GM12801 (cell line): ENCODE results near the gene TGM3.

Source experiments
- TF ChIP-seq, protein P1 (sequence below): IDR thresholded peaks from one replicate; pipeline ENCODE4 v1.5.1; 2011; ENCODE audit warnings: control low read depth; ENCODE audit not compliant: insufficient read length; ENCODE audit errors: extremely low read depth

The TGM3 gene

DNA sequence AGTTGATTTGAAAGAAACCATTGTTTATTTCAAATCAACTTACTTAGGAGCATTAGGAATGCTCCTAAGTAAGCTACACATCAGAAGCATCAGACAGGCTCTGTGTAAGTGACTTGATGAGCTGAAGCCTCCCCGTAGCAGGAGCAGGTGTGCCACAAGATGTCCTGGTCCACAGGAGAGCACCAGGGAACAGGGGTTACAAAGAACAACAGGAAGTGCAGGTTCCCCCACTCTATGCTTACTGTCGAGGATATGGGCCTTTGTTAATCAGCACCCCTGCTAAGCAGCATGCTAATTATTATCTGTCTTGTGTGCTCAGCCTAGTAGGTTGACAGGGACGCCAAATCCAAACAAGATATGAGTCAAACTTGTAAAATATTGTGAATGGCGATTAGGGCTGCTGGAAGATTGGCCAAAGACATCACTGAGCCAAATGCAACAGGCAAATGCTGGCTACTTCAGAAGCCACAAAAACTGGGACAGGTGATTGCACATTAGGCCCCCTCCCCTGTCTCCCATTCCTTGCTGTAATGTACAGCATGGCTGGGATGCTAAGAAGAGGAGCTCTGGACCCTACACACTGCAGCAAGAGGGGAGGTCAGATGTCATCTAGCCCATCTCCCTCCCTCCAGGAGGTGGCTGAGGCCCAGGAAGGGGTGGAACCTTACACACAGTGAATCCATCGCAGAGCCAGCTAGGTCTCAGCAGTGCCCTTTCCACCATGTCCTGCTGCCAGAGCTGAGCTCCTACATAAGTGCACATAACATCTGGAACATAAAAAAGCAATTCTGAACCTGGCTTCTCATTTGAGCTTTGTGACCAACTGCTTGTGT is 939 bp downstream of the TGM3 start:
- TF ChIP-seq, protein P1, sequence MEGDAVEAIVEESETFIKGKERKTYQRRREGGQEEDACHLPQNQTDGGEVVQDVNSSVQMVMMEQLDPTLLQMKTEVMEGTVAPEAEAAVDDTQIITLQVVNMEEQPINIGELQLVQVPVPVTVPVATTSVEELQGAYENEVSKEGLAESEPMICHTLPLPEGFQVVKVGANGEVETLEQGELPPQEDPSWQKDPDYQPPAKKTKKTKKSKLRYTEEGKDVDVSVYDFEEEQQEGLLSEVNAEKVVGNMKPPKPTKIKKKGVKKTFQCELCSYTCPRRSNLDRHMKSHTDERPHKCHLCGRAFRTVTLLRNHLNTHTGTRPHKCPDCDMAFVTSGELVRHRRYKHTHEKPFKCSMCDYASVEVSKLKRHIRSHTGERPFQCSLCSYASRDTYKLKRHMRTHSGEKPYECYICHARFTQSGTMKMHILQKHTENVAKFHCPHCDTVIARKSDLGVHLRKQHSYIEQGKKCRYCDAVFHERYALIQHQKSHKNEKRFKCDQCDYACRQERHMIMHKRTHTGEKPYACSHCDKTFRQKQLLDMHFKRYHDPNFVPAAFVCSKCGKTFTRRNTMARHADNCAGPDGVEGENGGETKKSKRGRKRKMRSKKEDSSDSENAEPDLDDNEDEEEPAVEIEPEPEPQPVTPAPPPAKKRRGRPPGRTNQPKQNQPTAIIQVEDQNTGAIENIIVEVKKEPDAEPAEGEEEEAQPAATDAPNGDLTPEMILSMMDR = no peak

DNA sequence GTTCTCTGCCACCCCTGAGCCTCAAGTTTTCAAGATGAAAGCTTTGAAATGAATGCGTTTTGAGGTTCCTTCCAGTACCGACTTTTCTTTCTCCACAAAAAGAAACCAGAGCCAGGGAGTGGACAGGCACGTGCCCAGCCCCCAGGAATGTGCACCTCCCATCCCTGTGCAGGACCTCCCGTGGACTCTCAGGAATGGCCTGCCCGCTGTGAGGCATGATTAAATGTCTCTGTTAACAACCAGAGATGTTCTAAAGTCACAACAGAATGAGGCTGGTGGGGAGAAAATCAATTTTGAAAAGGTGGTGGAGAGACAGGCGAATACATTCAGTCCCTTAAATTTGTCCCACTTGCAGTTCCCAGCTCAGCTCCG is 1.5 kb downstream of the TGM3 start:
- TF ChIP-seq, protein P1 = no peak

DNA sequence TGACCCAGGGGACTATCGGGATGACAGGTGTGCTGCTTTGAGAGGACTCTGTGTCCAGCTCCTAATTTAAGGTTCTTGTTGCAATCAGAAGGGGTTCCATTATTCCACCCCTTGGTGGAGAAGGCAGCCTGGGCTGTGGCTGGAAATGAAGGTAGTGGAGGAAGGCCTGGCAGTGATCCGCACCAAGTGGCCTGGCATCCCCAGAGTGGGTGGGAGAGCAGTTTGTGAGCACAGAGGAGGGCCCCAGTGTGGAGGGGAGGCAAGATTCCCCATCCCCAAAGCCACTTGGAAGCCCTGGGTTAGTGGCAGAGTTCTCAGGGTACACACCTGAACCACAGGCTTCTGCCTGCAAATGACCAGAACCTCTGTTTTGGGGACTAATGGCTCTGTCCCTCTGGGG is 2.3 kb downstream of the TGM3 start:
- TF ChIP-seq, protein P1 = no peak

DNA sequence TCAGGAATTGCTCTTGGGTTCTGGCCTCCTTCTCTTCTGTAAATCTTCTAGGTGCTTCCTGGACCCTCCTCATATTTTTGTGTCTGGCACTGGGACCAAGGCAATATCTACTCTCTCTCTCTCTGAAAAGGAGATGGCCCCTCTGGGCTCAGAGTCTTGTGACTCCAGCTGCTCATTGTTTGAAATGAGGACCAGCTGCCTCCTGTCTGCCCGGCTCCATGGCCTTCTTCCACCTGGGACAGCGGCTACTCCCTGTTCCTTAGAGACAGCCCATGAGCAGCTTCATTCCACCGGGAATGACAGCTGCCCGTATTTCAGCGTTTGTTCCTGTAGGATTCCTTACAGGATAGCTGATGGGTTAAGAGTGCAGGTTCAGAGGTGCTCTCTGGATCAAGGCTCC is 2.9 kb downstream of the TGM3 start:
- TF ChIP-seq, protein P1 = no peak

DNA sequence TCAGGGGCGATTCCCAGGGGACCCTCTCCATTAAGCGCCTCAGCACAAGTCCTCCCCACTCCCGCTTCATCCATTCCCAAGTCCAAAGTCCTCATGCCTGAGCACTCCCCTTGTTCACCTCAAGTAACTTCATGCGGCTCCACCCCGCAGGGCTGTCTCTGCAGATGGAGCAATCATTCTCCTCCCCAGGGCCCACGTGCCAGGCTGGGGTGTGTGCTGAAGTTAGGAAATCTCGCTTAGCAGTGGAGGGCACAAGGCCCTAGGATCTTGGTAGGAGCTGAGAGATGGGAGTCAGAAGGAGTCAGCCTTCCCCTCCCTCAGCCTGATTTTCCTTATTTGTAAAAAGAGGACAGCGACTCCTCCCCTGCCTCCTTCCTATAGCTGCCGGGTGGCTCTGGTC is 3.5 kb downstream of the TGM3 start:
- TF ChIP-seq, protein P1 = no peak

DNA sequence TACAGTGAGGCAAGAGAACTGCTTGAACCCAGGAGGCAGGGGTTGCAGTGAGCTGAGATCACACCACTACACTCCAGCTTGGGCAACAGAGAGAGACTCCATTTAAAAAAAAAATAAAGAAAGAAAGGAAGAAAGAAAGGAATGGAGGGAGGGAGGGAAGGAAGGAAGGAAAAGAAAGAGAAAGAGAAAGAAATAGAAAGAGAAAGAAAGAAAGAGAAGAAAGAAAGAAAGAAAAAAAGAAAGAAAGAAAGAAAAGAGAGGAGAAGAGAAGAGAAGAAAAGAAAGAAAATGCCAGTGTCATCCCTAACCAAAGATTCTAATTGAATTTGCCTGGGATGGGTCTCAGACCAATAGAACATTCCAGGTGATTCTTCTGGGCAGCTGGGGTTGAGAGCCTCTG is 4.2 kb downstream of the TGM3 start:
- TF ChIP-seq, protein P1 = no peak

DNA sequence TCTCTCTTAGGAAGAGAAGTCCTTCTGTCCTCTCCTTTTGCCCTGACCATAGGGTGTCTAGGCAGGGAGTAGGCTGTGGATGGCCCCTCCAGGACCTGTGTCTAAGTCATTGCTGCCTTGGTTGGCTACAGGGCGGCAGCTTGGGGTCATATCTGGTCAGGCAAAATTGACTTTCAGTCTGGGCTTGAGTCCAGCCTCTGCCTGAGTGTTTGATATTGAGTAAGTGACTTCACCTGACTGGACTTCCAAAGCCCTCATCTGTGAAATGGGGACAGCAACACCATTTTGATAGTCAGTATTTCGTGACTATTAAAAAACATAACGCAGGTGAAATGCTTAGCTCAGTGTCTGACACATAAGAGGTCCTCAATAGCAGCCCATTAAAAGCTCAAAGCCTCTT is 4.6 kb downstream of the TGM3 start:
- TF ChIP-seq, protein P1 = no peak

DNA sequence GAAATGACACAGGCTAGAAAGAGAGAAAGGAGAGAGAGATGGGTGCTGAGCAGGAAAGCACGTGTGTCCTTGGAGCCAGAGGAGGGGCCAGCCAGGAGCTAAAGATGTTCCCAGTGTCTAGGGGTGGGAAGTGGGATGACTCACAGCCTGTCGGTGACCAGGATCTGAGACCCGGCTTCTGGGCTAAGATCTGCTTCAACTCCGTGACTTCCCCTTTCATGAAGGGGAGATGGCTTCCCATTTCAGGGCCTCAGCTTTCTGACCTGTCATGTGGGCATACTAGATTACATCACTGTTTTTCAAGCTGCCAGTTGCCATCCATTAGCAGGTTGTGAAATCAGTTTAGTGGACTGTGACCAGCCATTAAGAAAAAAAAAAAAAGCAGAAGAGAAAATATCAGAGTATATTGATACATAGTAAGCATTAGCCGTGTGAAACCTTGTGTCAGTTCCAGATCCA is 5.4 kb downstream of the TGM3 start:
- TF ChIP-seq, protein P1 = no peak
